Measurements from ENCODE around the gene SCFD2. TPM values are rescaled to one million over a fixed set of nuclear protein-coding genes. Genes with fewer than 3 reads are reported as not detected.

SCFD2 gene
- total and polyA plus RNA-seq, 2 of the 8 experiments (the other 6 are each of a cell fraction or from before 2014, with no cell fraction given): 6.2 to 10.2 TPM

DNA sequence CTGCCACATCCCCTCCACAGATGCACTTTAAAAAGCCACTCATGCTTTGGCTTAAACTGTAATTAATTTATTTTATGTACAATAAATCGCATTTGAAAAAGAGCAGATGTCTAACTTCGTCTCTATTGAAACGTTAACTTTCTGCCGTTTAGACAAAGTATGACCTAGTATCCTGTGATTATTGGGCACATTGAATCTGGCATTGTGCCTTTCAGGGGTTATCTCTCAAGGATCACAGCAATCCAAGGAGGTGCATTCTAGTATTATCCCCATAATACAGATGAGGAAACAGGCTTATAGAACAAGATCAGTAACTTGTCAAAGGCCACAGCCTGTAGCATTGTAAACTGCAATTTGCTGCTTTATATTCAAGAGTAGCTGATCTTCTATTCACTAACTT lies 499.1 kb downstream of the SCFD2 start (continued):
- TF ChIP-seq CHD7 (IDR thresholded peaks at IDR 0.05; ENCODE audit: insufficient replicate concordance, low read length) (no peak), GTF2F1 (IDR thresholded peaks at IDR 0.05; ENCODE audit: borderline replicate concordance, low read depth, low read length) (no peak), JUN (IDR thresholded peaks at IDR 0.05; ENCODE audit: low read depth, low read length) (no peak), POU5F1 (IDR thresholded peaks at IDR 0.05; ENCODE audit: low read depth, low read length) (no peak), CTCF (IDR thresholded peaks at IDR 0.05; ENCODE audit: control extremely low read depth in 1 of 3, insufficient read depth in 1 of 3, low read depth in 1 of 3, low read length in 3 of 3) (no peak), CBX8 (IDR thresholded peaks at IDR 0.05; ENCODE audit: borderline replicate concordance, low read depth, low read length) (no peak), CTBP2 (IDR thresholded peaks at IDR 0.05; ENCODE audit: borderline replicate concordance, insufficient read depth, insufficient read length, low read length) (no peak), ASH2L (IDR thresholded peaks at IDR 0.05; ENCODE audit: low read length) (no peak)

All from H1 (cell line).